Vagina (tissue), 2 donors: ENCODE measurements around the gene RAD51D.

Experiments used
- POLR2A ChIP-seq, 2 donors: fragments of 450-650 bp; IDR thresholded peaks; one replicate each; pipeline ENCODE4 v1.6.1; 2017; ENCODE audit warnings: antibody characterized with exemption in 2 of 2, mild to moderate bottlenecking in 2 of 2, moderate library complexity in 2 of 2
- POLR2AphosphoS5 ChIP-seq, 2 donors: sonication (generic); formaldehyde crosslinking; IDR thresholded peaks; one replicate each; pipeline ENCODE4 v1.9.0; 2017; ENCODE audit warnings: antibody characterized with exemption in 2 of 2, mild to moderate bottlenecking in 2 of 2, low read depth in 1 of 2; ENCODE audit not compliant: insufficient read depth in 1 of 2
- TF ChIP-seq, protein P1 (sequence below), 3 experiments: fragments of 450-650 bp in 2 of 3; fragments of 200-600 bp in 1 of 3; sonication (generic) in 1 of 3; IDR thresholded peaks; one replicate each; pipeline ENCODE4 v1.5.1; 2017 to 2019; ENCODE audit warnings: antibody characterized with exemption in 3 of 3, mild to moderate bottlenecking in 2 of 3, moderate library complexity in 2 of 3

GRCh38 chr17:35052780-35053179 lies 66.9 kb downstream of the RAD51D start:
- TF ChIP-seq, protein P1, sequence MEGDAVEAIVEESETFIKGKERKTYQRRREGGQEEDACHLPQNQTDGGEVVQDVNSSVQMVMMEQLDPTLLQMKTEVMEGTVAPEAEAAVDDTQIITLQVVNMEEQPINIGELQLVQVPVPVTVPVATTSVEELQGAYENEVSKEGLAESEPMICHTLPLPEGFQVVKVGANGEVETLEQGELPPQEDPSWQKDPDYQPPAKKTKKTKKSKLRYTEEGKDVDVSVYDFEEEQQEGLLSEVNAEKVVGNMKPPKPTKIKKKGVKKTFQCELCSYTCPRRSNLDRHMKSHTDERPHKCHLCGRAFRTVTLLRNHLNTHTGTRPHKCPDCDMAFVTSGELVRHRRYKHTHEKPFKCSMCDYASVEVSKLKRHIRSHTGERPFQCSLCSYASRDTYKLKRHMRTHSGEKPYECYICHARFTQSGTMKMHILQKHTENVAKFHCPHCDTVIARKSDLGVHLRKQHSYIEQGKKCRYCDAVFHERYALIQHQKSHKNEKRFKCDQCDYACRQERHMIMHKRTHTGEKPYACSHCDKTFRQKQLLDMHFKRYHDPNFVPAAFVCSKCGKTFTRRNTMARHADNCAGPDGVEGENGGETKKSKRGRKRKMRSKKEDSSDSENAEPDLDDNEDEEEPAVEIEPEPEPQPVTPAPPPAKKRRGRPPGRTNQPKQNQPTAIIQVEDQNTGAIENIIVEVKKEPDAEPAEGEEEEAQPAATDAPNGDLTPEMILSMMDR (IDR thresholded peaks at IDR 0.05), result no peak
- no peak for TF ChIP-seq POLR2A (IDR thresholded peaks at IDR 0.05)
- TF ChIP-seq POLR2AphosphoS5 (IDR thresholded peaks at IDR 0.05; ENCODE audit: insufficient read depth in 1 of 2, low read depth in 1 of 2), result no peak
